Glutamatergic neuron (in vitro differentiated cells): ENCODE results near the gene RREB1. TPM values are rescaled to one million over a fixed set of nuclear protein-coding genes. Genes with fewer than 3 reads are reported as not detected.
A peak's percentile ranks its signal among the peaks of the same experiment; 100 is the strongest.

Experiments used
- DNase-seq: peaks from one replicate; pipeline ENCODE4 v3.0.0; 2022
- H3K27ac Mint-ChIP-seq: one replicate; pipeline ENCODE4 v1.8.0; 2020; ENCODE audit warnings: mild to moderate bottlenecking, mixed read lengths, inconsistent platforms; ENCODE audit not compliant: unreplicated experiment
- H3K27me3 Mint-ChIP-seq: one replicate; pipeline ENCODE4 v1.8.0; 2020; ENCODE audit warnings: mild to moderate bottlenecking, moderate library complexity, mixed read lengths, inconsistent platforms; ENCODE audit not compliant: unreplicated experiment
- H3K36me3 Mint-ChIP-seq: one replicate; pipeline ENCODE4 v1.8.0; 2020; ENCODE audit warnings: mild to moderate bottlenecking, mixed read lengths, inconsistent platforms; ENCODE audit not compliant: unreplicated experiment
- H3K4me1 Mint-ChIP-seq: one replicate; pipeline ENCODE4 v1.8.0; 2020; ENCODE audit warnings: mild to moderate bottlenecking, low read depth, mixed read lengths, inconsistent platforms; ENCODE audit not compliant: unreplicated experiment
- H3K4me3 Mint-ChIP-seq: one replicate; pipeline ENCODE4 v1.8.0; 2020; ENCODE audit warnings: mild to moderate bottlenecking, mixed read lengths, inconsistent platforms; ENCODE audit not compliant: unreplicated experiment
- H3K9me3 Mint-ChIP-seq: one replicate; pipeline ENCODE4 v1.8.0; 2020; ENCODE audit warnings: mild to moderate bottlenecking, moderate library complexity, mixed read lengths, inconsistent platforms; ENCODE audit not compliant: unreplicated experiment
- CTCF ChIP-seq: fragments of 200-600 bp; sonication (generic); IDR thresholded peaks from one replicate; pipeline ENCODE4 v1.5.0; 2021; ENCODE audit not compliant: partially characterized antibody, unreplicated experiment
- total RNA-seq: library from RNA; stranded (reverse); fragmentation: NEBNext Ultra II Directional; extraction: Animal tissue kit (Norgen Biotek cat#: 25700); gene quantifications from one replicate; pipeline ENCODE4 v1.2.1, GENCODE V29; 2021; ENCODE audit not compliant: unreplicated experiment

Gene RREB1
- total RNA-seq, 1 donor from 2014 or later: 3.4 TPM

- Mint-ChIP-seq H3K4me1 (peaks cover 28% of the 10 kb centered on the region), H3K4me3 (no peak overlapping the region), H3K9me3 (peaks cover 2% of the 10 kb centered on the region), H3K36me3 (no peaks in the 10 kb centered on the region), H3K27me3 (peaks cover 2% of the 10 kb centered on the region), H3K27ac (no peak overlapping the region)
- no peak for TF ChIP-seq CTCF
- DNase-seq: no peak
These were observed 31.2 kb downstream of the RREB1 start for GRCh38 chr6:7138921-7139358.

GRCh38 chr6:7139835-7140470 is 32.2 kb downstream of the RREB1 start:
- Mint-ChIP-seq H3K4me1 (peaks cover 29% of the 10 kb centered on the region), H3K27me3 (peaks cover 2% of the 10 kb centered on the region), H3K27ac (no peak overlapping the region), H3K36me3 (no peaks in the 10 kb centered on the region), H3K4me3 (peak overlapping the region; percentile 89), H3K9me3 (peaks cover 2% of the 10 kb centered on the region)
- TF ChIP-seq CTCF: no peak
- DNase-seq: no peak

- Mint-ChIP-seq H3K4me3 (peak overlapping the region; percentile 89), H3K4me1 (peaks cover 34% of the 10 kb centered on the region), H3K9me3 (peaks cover 2% of the 10 kb centered on the region), H3K36me3 (no peaks in the 10 kb centered on the region), H3K27me3 (peaks cover 2% of the 10 kb centered on the region), H3K27ac (peak overlapping the region; percentile 81)
- TF ChIP-seq CTCF: no peak
- peak; percentile 91 for DNase-seq
These were observed 33.0 kb downstream of the RREB1 start for GRCh38 chr6:7140631-7141378.

GRCh38 chr6:7142228-7142801 is 34.6 kb downstream of the RREB1 start:
- no peak for TF ChIP-seq CTCF
- Mint-ChIP-seq H3K27ac (peak overlapping the region; percentile 82), H3K9me3 (peaks cover 2% of the 10 kb centered on the region), H3K4me1 (peaks cover 44% of the 10 kb centered on the region), H3K27me3 (peaks cover 4% of the 10 kb centered on the region), H3K36me3 (no peaks in the 10 kb centered on the region), H3K4me3 (no peak overlapping the region)
- no peak for DNase-seq
